Measurements from ENCODE around the gene PPP1R3G. TPM values are rescaled to one million over a fixed set of nuclear protein-coding genes. Genes with fewer than 3 reads are reported as not detected.

PPP1R3G gene
- total RNA-seq, 2 donors from 2014 or later, result not detected

GRCh38 chr6:5135788-5136376 lies 50.7 kb downstream of the PPP1R3G start:
- peaks cover 13% of the 10 kb centered on the region for H3K4me1 Mint-ChIP-seq
- H3K36me3 Mint-ChIP-seq (ENCODE audit: low read depth), result no peaks in the 10 kb centered on the region
- WGBS, 2 experiments (ENCODE audit: insufficient coverage in 1 of 2, insufficient read length in 1 of 2), result 56 to 58% methylated on average over 7 to 9 of the region's 9 CpGs
- TF ChIP-seq CTCF (conservative IDR thresholded peaks at IDR 0.05), result peak; percentile 86
- H3K9me3 ChIP-seq (ENCODE audit: control insufficient read depth, low read length), result no peaks in the 10 kb centered on the region
- no peaks in the 10 kb centered on the region for H3K27me3 Mint-ChIP-seq (ENCODE audit: insufficient read depth)
- no peak overlapping the region for H3K27ac Mint-ChIP-seq
- no peaks in the 10 kb centered on the region for H3K4me1 ChIP-seq (ENCODE audit: control insufficient read depth, insufficient read depth, low read length)
- no peak overlapping the region for H3K27ac ChIP-seq (ENCODE audit: low read depth, low read length)
- no peak overlapping the region for H3K9ac ChIP-seq (ENCODE audit: extremely low read depth, low read length, poor library complexity, severe bottlenecking)
- H3K36me3 ChIP-seq (ENCODE audit: control insufficient read depth, insufficient read depth, low read length), result no peaks in the 10 kb centered on the region
- H3K4me3 ChIP-seq (ENCODE audit: low read length), result no peak overlapping the region
- H3K4me3 Mint-ChIP-seq, result no peak overlapping the region
- no peaks in the 10 kb centered on the region for H3K9me3 Mint-ChIP-seq
- peak; percentile 81 for DNase-seq
- H3K27me3 ChIP-seq (ENCODE audit: control insufficient read depth, insufficient read depth, low read length, poor library complexity, severe bottlenecking), result no peaks in the 10 kb centered on the region

- no peaks in the 10 kb centered on the region for H3K9me3 ChIP-seq (ENCODE audit: control insufficient read depth, low read length)
- no peaks in the 10 kb centered on the region for H3K4me1 ChIP-seq (ENCODE audit: control insufficient read depth, insufficient read depth, low read length)
- Mint-ChIP-seq H3K9me3 (no peaks in the 10 kb centered on the region), H3K4me1 (peaks cover 13% of the 10 kb centered on the region), H3K27me3 (ENCODE audit: insufficient read depth) (no peaks in the 10 kb centered on the region), H3K4me3 (no peak overlapping the region), H3K27ac (no peak overlapping the region), H3K36me3 (ENCODE audit: low read depth) (no peaks in the 10 kb centered on the region)
- no peak overlapping the region for H3K27ac ChIP-seq (ENCODE audit: low read depth, low read length)
- 85 to 88% methylated on average over 6 to 8 of the region's 8 CpGs for WGBS, 2 experiments (ENCODE audit: insufficient coverage in 1 of 2, insufficient read length in 1 of 2)
- DNase-seq, result no peak
- no peak for TF ChIP-seq CTCF (conservative IDR thresholded peaks at IDR 0.05)
- no peaks in the 10 kb centered on the region for H3K36me3 ChIP-seq (ENCODE audit: control insufficient read depth, insufficient read depth, low read length)
- no peak overlapping the region for H3K9ac ChIP-seq (ENCODE audit: extremely low read depth, low read length, poor library complexity, severe bottlenecking)
- no peaks in the 10 kb centered on the region for H3K27me3 ChIP-seq (ENCODE audit: control insufficient read depth, insufficient read depth, low read length, poor library complexity, severe bottlenecking)
- no peak overlapping the region for H3K4me3 ChIP-seq (ENCODE audit: low read length)
These were observed 51.7 kb downstream of the PPP1R3G start for GRCh38 chr6:5136851-5137250.

Other genes starting within 250 kb of the PPP1R3G start
- gene RPP40, start 81.3 kb upstream of the PPP1R3G start, total RNA-seq, result 1 to 10 TPM; 8.4 to 9.0 TPM
- 10 to 100 TPM; 32.1 to 44.3 TPM for gene LYRM4, start 175.6 kb downstream of the PPP1R3G start, total RNA-seq
- 10 to 100 TPM; 16.2 to 18.3 TPM for gene FARS2, start 176.2 kb downstream of the PPP1R3G start, total RNA-seq